ENCODE results near the gene UBAP1. TPM values are rescaled to one million over a fixed set of nuclear protein-coding genes. Genes with fewer than 3 reads are reported as not detected.
"Not testable (repeated sequence)": the region's sequence is repeated elsewhere in the genome, so short reads cannot be mapped to it uniquely, and the experiment has no call there.

The UBAP1 gene
- polyA plus RNA-seq (2012; ENCODE audit: insufficient read depth, insufficient read length, low read depth): 40.0 TPM

GRCh38 chr9:34178436-34179212 lies at the start of gene UBAP1:
Gene UBAP1, plus strand, starts transcription at chr9:34179043. Its CDS starts 41,872 bp downstream, at chr9:34220915.
- no peak for TF ChIP-seq CTCF (IDR thresholded peaks at IDR 0.05; ENCODE audit: low read depth, low read length)
- Histone ChIP-seq H3K4me1 (peaks cover 5% of the 10 kb centered on the region; the same call in 1 of the 2 replicates), H3K27me3 (no peaks in the 10 kb centered on the region), H3K36me3 (no peaks in the 10 kb centered on the region; the same call in none of the 2 replicates), H3K4me3 (ENCODE audit: low read depth, low read length) (peak within 1 kb of the TSS; percentile 67), H3K9me3 (no peaks in the 10 kb centered on the region)
- DNase-seq: peak; percentile 97

- no peak for DNase-seq
- no peaks in the 10 kb centered on the region for H3K9me3 ChIP-seq
- no peaks in the 10 kb centered on the region for H3K36me3 ChIP-seq
- no peaks in the 10 kb centered on the region for H3K27me3 ChIP-seq
- TF ChIP-seq CTCF (IDR thresholded peaks at IDR 0.05; ENCODE audit: low read depth, low read length): no peak
- no peak overlapping the region for H3K4me3 ChIP-seq (ENCODE audit: low read depth, low read length)
- peaks cover 4% of the 10 kb centered on the region for H3K4me1 ChIP-seq
Observed at GRCh38 chr9:34131571-34131970, 47.3 kb upstream of the UBAP1 start.

GRCh38 chr9:34133436-34133949 lies 45.4 kb upstream of the UBAP1 start:
- H3K4me3 ChIP-seq (ENCODE audit: low read depth, low read length): no peak overlapping the region
- no peaks in the 10 kb centered on the region for H3K4me1 ChIP-seq
- H3K36me3 ChIP-seq: no peaks in the 10 kb centered on the region
- no peaks in the 10 kb centered on the region for H3K27me3 ChIP-seq
- TF ChIP-seq CTCF (IDR thresholded peaks at IDR 0.05; ENCODE audit: low read depth, low read length): no peak
- no peaks in the 10 kb centered on the region for H3K9me3 ChIP-seq
- no peak for DNase-seq

- Histone ChIP-seq H3K9me3 (no peaks in the 10 kb centered on the region), H3K36me3 (no peaks in the 10 kb centered on the region)
Observed at GRCh38 chr9:34134521-34134920, 44.3 kb upstream of the UBAP1 start.

GRCh38 chr9:34138644-34139043 lies 40.2 kb upstream of the UBAP1 start:
- not testable (repeated sequence) for DNase-seq; H3K27me3 ChIP-seq; H3K4me3 ChIP-seq (ENCODE audit: low read depth, low read length); H3K9me3 ChIP-seq; H3K36me3 ChIP-seq; H3K4me1 ChIP-seq

More at GRCh38 chr9:34134521-34134920, 44.3 kb upstream of the UBAP1 start:
- no peak overlapping the region for H3K4me3 ChIP-seq (ENCODE audit: low read depth, low read length)
- H3K27me3 ChIP-seq: no peaks in the 10 kb centered on the region
- DNase-seq: no peak
- no peaks in the 10 kb centered on the region for H3K4me1 ChIP-seq
- no peak for TF ChIP-seq CTCF (IDR thresholded peaks at IDR 0.05; ENCODE audit: low read depth, low read length)

- Histone ChIP-seq H3K36me3 (no peaks in the 10 kb centered on the region), H3K4me3 (ENCODE audit: low read depth, low read length) (no peak overlapping the region), H3K9me3 (no peaks in the 10 kb centered on the region), H3K27me3 (no peaks in the 10 kb centered on the region), H3K4me1 (no peaks in the 10 kb centered on the region)
- peak; percentile 51 for TF ChIP-seq CTCF (IDR thresholded peaks at IDR 0.05; ENCODE audit: low read depth, low read length)
- peak; percentile 58 for DNase-seq
Observed at GRCh38 chr9:34139477-34140146, 39.2 kb upstream of the UBAP1 start.

All from BE2C (cell line).